Occipital lobe (tissue), 2 donors: ENCODE measurements around the gene MRTFA. TPM values are rescaled to one million over a fixed set of nuclear protein-coding genes. Genes with fewer than 3 reads are reported as not detected.
"Not testable (repeated sequence)": the region's sequence is repeated elsewhere in the genome, so short reads cannot be mapped to it uniquely, and the experiment has no call there.

Source experiments
- DNase-seq: peaks from one replicate; lab custom pipeline; 2025; lab: John Stamatoyannopoulos, UW
- total RNA-seq: library from RNA; depleted of rRNA; stranded (reverse); fragments of >200 nt; gene quantifications from one replicate; pipeline ENCODE4 v1.2.3, GENCODE V29; 2014

Gene MRTFA
- total RNA-seq, 1 donor from 2014 or later: 33.4 TPM

DNA sequence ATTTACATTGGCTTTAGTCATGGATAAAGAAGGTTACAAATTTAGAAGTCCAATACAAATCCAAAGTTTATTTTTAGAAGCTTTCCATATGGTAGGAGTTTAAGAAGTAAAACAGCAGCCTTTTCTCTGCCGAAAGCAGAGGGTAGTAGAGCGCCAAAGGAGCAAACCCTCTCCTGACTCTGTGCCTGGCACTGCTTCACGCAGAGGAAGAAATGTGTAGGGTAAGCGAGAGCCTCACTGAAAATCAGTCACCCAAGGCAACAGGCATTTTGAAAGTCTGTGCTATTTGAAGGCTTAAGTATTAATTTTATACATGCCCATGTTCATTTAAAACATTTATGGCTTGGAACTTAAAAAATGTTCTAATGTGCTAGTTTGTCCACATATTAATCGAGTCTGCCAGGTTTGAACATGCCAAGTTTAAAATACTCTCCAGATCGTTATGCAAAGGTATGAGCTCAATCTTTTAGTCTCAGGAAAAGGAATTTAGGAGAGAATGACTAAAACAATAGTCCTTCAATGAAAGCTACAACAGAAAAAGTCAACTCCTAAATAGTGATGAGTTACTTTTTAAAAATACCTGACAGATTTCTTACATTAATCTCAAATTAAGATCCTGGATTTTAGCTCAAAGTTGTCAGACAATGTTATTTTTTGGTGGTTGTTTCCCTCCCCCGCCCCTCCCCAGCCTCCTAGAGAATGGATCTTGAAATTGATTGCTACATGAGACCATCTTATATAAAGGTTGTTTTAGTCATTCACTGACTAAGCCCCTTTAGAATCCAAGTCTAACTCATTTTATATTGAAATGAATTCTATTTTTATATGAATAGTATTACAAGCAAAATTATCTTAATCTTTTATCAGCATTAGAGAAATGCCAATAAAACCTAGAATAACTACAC lies 38.7 kb downstream of the MRTFA start:
- no peak for DNase-seq

DNA sequence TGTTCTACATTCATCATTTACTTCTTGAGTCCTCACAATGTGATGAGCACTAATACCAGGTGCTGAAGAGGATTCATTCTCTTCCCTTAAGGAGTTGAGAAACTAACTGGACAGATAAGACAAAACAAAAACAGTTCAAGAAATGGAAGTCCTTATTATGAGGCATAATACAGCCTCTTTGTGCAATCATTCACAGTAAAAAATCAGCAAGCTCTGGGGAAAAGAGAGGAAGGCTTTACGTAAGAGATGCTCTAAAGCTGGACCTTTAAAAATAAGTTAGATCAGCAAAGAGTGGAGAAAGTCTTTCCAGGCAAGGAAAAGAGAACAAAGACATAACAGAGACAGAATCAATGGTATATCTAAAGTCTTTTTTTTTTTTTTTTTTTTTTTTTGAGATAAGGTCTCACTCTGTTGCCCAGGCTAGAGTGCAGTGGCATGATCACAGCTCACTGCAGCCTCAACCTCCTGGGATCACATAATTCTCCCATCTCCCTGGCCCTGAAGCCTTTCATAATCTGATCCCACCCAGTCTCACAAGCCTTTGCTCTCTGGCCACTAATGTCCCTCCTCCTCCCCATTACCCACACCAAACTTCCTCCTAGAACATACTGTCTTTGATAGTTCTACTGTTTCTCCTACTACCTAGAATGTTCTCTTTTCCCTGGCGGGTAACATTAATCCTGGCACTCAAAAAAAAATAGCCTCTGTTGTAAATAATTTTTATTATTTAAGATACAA lies 40.9 kb downstream of the MRTFA start:
- no peak for DNase-seq

- DNase-seq: no peak
Observed at GRCh38 chr22:40594924-40595323, 41.6 kb downstream of the MRTFA start.

DNA sequence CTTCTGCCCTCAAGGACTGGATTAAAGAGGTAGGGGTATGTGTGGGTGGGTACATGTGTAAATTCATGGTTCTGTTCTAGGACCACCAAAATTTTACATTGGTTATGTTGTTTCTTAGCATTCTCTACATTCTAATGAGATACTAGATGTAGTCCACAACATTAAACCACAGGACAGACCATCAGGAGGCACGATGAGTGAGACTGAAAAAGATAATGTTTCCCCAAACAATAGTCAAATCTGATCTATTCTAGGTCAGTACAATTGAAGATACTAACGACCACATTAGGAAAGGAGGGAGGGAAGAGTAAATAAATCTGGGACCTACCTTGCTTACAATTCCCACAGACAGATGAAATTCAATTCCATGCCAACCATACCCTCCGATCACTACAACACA lies 42.2 kb downstream of the MRTFA start:
- DNase-seq: no peak

GRCh38 chr22:40593460-40594273 lies 42.9 kb downstream of the MRTFA start:
- DNase-seq: no peak

DNA sequence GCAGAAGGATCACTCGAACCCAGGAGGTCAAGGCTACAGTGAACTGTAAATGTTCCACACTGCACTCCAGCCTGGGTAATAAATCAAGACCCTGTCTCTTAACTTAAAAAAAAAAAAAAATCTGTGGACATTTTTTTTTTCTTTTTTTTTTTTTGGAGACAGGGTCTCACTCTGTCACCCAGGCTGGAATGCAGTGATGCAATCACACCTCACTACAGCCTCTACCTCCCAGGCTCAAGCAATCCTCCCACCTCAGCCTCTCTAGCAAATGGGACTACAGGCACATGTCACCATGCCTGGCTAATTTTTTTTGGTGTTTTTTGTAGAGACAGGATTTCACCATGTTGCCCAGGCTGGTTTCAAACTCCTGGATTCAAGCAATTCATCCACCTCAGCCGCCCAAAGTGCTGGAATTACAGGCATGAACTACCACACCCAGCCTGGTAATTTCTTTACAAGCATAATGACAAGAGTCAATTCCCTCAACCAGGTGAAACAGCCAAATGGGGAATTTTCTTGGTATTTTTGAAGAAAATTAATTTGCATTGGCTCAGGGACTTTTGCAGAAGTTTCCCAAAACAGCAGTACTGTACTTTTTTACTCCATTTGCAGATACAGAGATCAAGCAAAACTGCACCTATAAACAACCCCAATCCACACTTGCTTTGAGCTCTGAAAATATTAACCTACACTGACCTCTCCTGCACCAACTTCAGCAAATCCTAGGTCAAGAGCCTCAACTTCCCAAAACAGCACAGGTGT lies 44.0 kb downstream of the MRTFA start:
- no peak for DNase-seq

GRCh38 chr22:40588726-40589125 lies 47.8 kb downstream of the MRTFA start:
- no peak for DNase-seq

- no peak for DNase-seq
Observed at GRCh38 chr22:40586781-40587180, 49.7 kb downstream of the MRTFA start.

- DNase-seq: no peak
Observed at GRCh38 chr22:40585310-40585751, 51.2 kb downstream of the MRTFA start.

DNA sequence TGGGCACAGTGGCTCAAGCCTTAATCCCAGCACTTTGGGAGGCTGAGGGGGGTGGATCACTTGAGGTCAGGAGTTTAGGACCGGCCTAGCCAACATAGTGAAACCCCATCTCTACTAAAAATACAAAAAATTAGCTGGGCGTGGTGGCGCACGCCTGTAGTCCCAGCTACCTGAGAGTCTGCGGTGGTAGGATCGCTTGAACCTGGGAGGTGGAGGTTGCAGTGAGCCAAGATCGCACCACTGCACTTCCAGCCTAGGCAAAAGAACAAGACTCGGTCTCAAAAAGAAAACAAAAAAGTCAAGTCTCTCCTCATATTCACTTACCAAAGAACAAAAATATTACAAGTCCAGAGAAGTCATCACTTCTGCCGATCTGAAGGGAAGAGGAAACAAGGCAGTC lies 51.8 kb downstream of the MRTFA start:
- not testable (repeated sequence) for DNase-seq

DNA sequence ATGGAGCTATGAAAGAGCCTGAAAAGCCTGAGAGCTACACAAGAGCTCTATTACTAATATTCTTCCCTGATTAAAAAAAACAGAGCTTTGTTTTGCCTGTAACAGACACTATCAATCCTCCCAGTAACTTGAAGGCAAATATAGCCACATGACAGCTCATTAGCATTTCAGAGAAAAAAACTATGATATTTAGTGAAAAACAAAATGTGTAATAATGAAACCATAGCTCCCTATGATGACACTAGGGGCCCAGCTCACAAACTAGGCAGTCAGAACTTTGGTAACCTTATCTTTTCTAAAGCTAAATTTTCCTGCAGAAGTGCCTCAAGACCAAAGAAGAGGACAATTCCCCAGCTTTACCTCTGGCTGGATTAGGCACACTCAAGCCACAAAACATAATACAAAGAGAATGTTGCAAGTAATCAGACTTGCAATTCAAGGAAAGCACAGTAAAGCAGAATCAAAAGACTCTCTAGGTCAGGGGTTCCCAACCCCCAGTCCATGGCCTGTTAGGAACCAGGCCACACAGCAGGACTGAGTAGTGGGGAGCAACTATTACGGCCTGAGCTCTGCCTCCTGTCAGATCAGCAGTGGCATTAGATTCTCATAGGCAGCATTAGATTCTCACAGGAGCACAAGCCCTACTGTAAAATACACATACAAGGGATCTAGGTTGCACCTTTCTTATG lies 53.3 kb downstream of the MRTFA start:
- DNase-seq: no peak

DNA sequence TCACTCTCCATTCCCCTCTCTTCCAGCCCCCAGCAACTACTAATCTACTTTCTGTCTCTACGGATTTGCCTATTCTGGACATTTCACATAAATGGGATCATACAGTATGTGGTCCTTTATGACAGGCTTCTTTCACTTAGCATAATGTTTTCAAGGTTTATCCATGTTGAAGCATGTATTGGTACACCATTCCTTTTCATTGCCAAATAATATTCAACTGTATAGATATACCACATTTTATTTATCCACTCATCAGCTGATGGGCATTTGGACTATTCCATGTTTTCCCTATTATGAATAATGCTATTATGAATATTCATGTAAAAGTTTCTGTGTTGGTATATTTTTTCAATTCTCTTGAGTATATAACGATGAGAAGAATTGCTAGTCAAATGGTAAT lies 54.5 kb downstream of the MRTFA start:
- no peak for DNase-seq

DNA sequence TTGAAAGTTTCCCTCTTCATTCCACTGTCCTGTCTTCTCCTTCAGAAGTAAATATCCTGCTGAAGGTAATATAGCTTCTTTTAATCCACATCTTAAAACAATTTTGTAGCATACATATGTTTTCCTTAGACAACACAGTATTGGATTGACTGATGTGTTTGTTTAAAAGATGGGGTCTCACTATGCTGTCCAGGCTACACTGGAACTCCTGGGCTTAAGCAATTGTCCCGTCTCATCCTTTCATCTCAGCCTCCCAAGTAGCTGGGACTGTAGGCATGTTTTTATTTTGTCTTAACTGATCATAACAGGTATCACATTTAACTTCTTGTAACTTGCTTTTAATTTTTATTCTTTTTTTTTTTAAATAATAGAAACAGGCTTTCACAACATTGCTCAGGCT lies 55.9 kb downstream of the MRTFA start:
- DNase-seq: no peak

GRCh38 chr22:40578171-40578570 lies 58.3 kb downstream of the MRTFA start:
- DNase-seq: no peak

GRCh38 chr22:40572976-40573375 lies 63.5 kb downstream of the MRTFA start:
- no peak for DNase-seq

DNA sequence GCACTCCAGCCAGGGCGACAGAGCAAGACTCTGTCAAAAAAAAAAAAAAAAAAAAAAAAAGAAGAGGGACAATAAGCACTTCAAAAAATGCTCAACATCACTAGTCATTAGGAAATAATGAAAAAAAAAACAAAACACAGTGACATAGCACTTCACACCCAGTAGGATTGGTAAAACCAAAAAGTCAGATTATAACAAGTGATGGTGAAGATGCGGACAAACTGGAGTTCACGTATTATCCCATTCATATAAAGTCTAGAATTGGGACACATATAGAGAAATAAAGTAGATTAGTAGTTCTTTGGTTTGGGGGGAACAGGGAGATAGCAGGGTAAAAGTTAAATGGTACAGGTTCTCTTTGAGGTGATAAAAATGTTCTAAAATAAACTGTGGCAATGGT lies 64.6 kb downstream of the MRTFA start:
- no peak for DNase-seq

DNA sequence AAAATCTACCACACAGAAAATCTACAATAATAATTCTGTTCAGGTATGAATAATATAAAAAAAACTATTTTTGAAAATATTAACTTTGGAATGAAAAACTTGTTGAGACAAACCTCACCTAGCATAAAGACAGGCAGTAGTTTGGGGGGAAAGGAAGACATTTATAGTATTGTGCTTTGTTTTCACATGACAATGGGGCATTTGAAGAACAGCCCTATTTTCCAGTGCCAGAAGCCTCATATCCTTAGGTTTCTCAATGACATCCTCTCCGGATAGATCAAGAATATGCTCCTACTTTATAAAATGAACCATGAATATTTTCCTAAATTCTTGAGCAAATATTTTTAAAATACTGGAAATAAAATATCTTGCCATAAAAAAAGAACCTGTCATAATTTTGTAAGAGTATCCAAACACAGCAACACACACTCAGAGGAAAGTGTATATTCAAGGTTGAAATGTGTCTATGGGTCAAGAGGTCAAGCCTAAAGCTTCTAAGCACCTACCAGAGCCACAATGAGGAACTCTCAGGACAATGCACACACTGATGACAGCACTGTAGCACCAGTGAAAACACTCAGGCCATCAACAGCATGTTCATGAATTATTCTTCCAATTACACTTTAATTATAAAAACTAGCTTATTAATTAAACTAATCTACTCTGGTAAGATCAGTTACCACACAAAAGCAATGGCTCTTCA lies 68.7 kb downstream of the MRTFA start:
- DNase-seq: no peak

DNA sequence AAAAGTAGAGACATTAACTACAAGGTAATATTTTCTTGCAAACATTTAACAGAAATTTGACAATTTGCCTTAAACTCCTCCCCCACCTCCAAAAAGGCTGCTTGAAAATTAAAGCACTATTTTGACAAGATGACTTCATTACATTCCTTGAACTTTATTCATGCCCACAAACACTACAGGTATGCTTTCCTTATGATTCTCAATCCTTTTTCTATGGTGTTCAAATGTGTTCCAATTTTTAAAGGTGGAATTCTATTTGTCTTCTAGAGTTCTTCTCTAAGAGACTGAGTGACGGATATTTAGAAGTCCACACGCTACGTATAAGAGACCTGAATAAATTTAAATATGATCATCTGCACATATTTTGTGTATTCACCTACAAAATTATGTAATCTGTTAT lies 69.4 kb downstream of the MRTFA start:
- DNase-seq: no peak

DNA sequence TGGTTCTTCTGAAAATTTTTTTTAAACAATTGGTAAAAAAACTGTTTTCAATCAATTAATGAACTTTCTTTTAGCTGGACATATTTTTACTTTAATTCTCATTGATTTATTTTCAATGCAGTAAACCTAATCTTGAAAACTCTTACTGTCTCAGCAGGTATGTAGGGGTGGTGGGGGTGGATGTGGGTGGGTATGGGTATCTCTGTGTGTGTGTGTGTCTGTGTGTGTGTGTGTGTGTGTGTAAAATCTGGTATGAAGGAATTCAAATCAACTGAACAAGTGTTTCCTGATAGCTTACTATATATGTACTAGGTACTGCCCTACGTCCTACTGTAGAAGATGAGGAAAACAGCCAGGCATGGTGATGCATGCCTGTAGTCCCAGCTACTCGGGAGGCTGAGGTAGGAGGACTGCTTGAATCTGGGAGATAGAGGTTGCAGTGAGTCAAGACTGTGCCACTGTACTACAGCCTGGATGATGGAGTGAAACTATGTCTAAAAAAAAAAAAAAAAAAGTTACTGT lies 75.5 kb downstream of the MRTFA start:
- no peak for DNase-seq

GRCh38 chr22:40560551-40560950 lies 76.0 kb downstream of the MRTFA start:
- peak; percentile 32 for DNase-seq
